Natural killer cell (primary cell): ENCODE data around the gene TBX21. TPM values are rescaled to one million over a fixed set of nuclear protein-coding genes. Genes with fewer than 3 reads are reported as not detected.
A peak's percentile ranks its signal among the peaks of the same experiment; 100 is the strongest.

ENCODE experiments used
- ATAC-seq, 3 donors: fragments of 150-1000 bp in 2 of 3; fragments of 200-7000 bp in 1 of 3; cut with Tn5 transposase; 1 replicate in 1 of 3; 2 replicates in 2 of 3; pipeline ENCODE4 v1.10.0; 2021; ENCODE audit warnings: mild to moderate bottlenecking in 2 of 3, moderate library complexity in 2 of 3
- DNase-seq, 2 donors: peaks; one replicate each; pipeline versions ENCODE4 v3.0.0 to v3.0.0-alpha.2; 2013 to 2021; ENCODE audit warnings: mixed read lengths in 1 of 2
- H3K27ac ChIP-seq: one replicate; pipeline ENCODE4 v1.5.1; 2013; ENCODE audit warnings: mild to moderate bottlenecking, low read length
- H3K27me3 ChIP-seq: one replicate; pipeline ENCODE4 v1.6.1; 2013; ENCODE audit warnings: low read length; ENCODE audit not compliant: control insufficient read depth, insufficient read depth
- H3K36me3 ChIP-seq: one replicate; pipeline ENCODE4 v1.6.1; 2013; ENCODE audit warnings: low read length; ENCODE audit not compliant: control insufficient read depth, insufficient read depth
- H3K4me1 ChIP-seq: one replicate; pipeline ENCODE4 v1.6.1; 2013; ENCODE audit warnings: low read length; ENCODE audit not compliant: control insufficient read depth, insufficient read depth
- H3K4me3 ChIP-seq: one replicate; pipeline ENCODE4 v1.5.1; 2013; ENCODE audit warnings: low read length
- H3K9me3 ChIP-seq: one replicate; pipeline ENCODE4 v1.6.1; 2013; ENCODE audit warnings: low read length; ENCODE audit not compliant: control insufficient read depth, insufficient read depth
- H3K27ac Mint-ChIP-seq, 2 donors: one replicate each; pipeline ENCODE4 v1.8.0; 2022; ENCODE audit warnings: mild to moderate bottlenecking in 2 of 2, mixed read lengths in 2 of 2, moderate library complexity in 1 of 2
- H3K27me3 Mint-ChIP-seq, 2 donors: one replicate each; pipeline ENCODE4 v1.8.0; 2022; ENCODE audit warnings: low read depth in 2 of 2, mixed read lengths in 2 of 2
- H3K36me3 Mint-ChIP-seq: one replicate; pipeline ENCODE4 v1.8.0; 2022; ENCODE audit warnings: mixed read lengths
- H3K4me1 Mint-ChIP-seq, 2 donors: one replicate each; pipeline ENCODE4 v1.8.0; 2022; ENCODE audit warnings: mixed read lengths in 2 of 2
- H3K4me3 Mint-ChIP-seq: one replicate; pipeline ENCODE4 v1.8.0; 2022; ENCODE audit warnings: mild to moderate bottlenecking, moderate library complexity, mixed read lengths
- H3K9me3 Mint-ChIP-seq, 2 donors: one replicate each; pipeline ENCODE4 v1.8.0; 2022; ENCODE audit warnings: mixed read lengths in 2 of 2
- WGBS: methylation state at CpG from one replicate; pipeline ENCODE4 v1.1.7; 2013; ENCODE audit warnings: missing lambda C conversion rate; ENCODE audit not compliant: insufficient coverage; 5-methylcytosine and 5-hydroxymethylcytosine counted together
- intact Hi-C: fragments of 100-400 bp; cut with micrococcal nuclease; formaldehyde crosslinking; loops from one replicate; pipeline ENCODE4 v1.14.2; 2022
- total RNA-seq, 4 donors: library from RNA; stranded (reverse); fragments of 120-200 nt in 1 of 4; gene quantifications; one replicate each; pipeline versions ENCODE4 v1.2.3 to v1.2.4, GENCODE V29; 2013 to 2022
- TF ChIP-seq, protein P1 (sequence below): fragments of 200-600 bp; IDR thresholded peaks from one replicate; pipeline ENCODE4 v1.8.0; 2022; ENCODE audit warnings: antibody characterized with exemption

The TBX21 gene
- total RNA-seq, 3 donors from 2014 or later (not counting 1 experiment from before 2014, with no cell fraction given) = 234 to 328 (median 257) TPM

DNA sequence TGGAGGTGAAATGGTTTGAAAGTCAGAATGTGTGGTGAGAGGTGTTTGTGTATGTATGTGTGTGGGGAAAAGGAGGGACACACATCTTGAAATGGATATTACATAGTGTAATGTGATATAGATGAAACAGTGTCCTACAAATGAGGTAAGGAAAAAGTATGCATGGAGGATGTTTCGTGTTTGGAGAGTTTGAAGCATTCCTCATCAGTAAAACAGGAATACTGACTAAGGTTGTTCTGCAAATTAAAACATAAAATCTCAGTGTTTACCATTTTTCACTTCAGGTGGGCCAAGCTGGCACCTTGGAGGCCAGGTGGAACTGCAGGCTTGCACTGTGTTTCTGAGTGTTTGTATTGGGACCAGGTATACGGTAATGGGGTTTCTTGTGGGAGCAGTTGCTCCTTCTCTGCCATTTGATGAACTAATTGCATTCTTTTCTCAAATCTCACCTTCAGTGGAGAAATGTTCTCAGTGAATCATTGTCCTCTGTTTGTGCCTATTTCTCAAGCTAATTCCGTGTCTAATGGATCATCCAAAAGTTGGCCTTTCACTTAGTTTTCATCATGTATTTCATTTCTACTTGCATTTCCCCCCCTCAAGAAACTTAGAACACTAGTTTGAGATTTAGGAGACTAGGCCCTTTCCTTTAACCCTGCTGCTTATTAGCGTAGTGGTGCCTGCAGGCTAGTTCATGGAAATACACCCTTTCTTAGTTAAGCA lies 47.3 kb upstream of the TBX21 start:
- no peaks in the 10 kb centered on the region for H3K27me3 ChIP-seq
- no peak overlapping the region for H3K4me3 ChIP-seq
- intact Hi-C loops = no loop called here
- Mint-ChIP-seq H3K4me3 (no peak overlapping the region), H3K9me3 (no peaks in the 10 kb centered on the region), H3K36me3 (peaks cover 9% of the 10 kb centered on the region), H3K27me3 (no peaks in the 10 kb centered on the region), H3K4me1 (peaks cover 5 to 10% of the 10 kb centered on the region in 2 donors), H3K27ac (peak overlapping the region; percentile 36 to 65)
- no peaks in the 10 kb centered on the region for H3K4me1 ChIP-seq
- TF ChIP-seq, protein P1, sequence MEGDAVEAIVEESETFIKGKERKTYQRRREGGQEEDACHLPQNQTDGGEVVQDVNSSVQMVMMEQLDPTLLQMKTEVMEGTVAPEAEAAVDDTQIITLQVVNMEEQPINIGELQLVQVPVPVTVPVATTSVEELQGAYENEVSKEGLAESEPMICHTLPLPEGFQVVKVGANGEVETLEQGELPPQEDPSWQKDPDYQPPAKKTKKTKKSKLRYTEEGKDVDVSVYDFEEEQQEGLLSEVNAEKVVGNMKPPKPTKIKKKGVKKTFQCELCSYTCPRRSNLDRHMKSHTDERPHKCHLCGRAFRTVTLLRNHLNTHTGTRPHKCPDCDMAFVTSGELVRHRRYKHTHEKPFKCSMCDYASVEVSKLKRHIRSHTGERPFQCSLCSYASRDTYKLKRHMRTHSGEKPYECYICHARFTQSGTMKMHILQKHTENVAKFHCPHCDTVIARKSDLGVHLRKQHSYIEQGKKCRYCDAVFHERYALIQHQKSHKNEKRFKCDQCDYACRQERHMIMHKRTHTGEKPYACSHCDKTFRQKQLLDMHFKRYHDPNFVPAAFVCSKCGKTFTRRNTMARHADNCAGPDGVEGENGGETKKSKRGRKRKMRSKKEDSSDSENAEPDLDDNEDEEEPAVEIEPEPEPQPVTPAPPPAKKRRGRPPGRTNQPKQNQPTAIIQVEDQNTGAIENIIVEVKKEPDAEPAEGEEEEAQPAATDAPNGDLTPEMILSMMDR = no peak
- no peak for DNase-seq
- peaks cover 35% of the 10 kb centered on the region for H3K36me3 ChIP-seq
- WGBS = 83% methylated on average over 4 of the region's 4 CpGs
- no peak for ATAC-seq
- H3K27ac ChIP-seq = no peak overlapping the region
- no peaks in the 10 kb centered on the region for H3K9me3 ChIP-seq

DNA sequence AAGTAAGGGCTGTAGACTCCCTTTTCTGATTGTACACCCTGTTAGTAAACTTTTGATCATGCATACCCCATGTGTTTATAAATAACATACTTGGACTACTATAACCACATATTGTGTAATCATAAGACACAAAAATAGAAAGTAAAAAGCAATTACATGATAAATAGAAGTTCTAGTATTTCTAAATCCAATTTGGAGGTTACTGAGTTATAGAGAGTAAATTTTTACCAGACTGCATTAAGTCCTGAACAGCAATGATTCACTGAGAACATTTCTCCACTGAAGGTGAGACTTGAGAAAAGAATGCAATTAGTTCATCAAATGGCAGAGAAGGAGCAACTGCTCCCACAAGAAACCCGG lies 46.8 kb upstream of the TBX21 start:
- intact Hi-C loops = no loop called here
- H3K4me1 Mint-ChIP-seq = peaks cover 5 to 10% of the 10 kb centered on the region in 2 donors
- no peak overlapping the region for H3K27ac ChIP-seq
- peaks cover 32% of the 10 kb centered on the region for H3K36me3 ChIP-seq
- H3K27me3 ChIP-seq = no peaks in the 10 kb centered on the region
- WGBS = no CpG with 5 or more reads among the region's 1 CpG
- H3K27me3 Mint-ChIP-seq = no peaks in the 10 kb centered on the region
- H3K4me3 ChIP-seq = no peak overlapping the region
- DNase-seq (no peak), ATAC-seq (no peak)
- H3K36me3 Mint-ChIP-seq = peaks cover 9% of the 10 kb centered on the region
- H3K4me3 Mint-ChIP-seq = no peak overlapping the region
- H3K9me3 Mint-ChIP-seq = no peaks in the 10 kb centered on the region
- no peaks in the 10 kb centered on the region for H3K4me1 ChIP-seq
- H3K27ac Mint-ChIP-seq = peak overlapping the region; percentile 36 to 65
- TF ChIP-seq, protein P1 = no peak
- no peaks in the 10 kb centered on the region for H3K9me3 ChIP-seq

DNA sequence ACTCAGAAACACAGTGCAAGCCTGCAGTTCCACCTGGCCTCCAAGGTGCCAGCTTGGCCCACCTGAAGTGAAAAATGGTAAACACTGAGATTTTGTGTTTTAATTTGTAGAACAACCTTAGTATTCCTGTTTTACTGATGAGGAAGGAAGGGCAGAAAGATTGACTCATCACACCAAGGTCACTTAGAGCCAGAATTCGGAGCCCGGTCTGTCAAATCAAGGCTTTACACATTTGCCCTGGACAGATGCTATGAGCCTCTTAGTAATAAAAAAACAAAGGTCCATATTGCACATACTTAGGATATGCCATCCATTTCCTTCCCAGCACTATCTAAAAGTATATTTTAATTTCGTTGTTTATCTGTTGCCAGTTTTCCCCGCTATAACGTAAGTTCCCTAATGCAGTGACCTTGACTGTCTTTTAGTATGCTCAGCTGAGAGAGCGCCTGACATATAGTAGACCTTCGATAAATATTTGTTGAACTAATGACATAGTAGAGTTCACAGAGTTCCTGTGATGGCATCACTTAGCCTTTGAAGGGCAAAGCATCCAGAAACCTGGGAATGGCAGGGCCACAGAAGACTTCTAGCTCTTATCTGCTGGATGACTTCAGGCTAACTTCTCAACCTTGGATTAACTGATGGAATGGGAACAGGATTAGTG lies 46.2 kb upstream of the TBX21 start:
- Histone ChIP-seq H3K27me3 (no peaks in the 10 kb centered on the region), H3K27ac (no peak overlapping the region), H3K9me3 (no peaks in the 10 kb centered on the region), H3K4me1 (no peaks in the 10 kb centered on the region), H3K36me3 (peaks cover 27% of the 10 kb centered on the region), H3K4me3 (no peak overlapping the region)
- peaks cover 8% of the 10 kb centered on the region for H3K36me3 Mint-ChIP-seq
- TF ChIP-seq, protein P1 = no peak
- DNase-seq (no peak), ATAC-seq (no peak)
- WGBS = 96% methylated on average over 7 of the region's 7 CpGs
- H3K27me3 Mint-ChIP-seq = no peaks in the 10 kb centered on the region
- H3K9me3 Mint-ChIP-seq = no peaks in the 10 kb centered on the region
- intact Hi-C loops = no loop called here
- H3K4me1 Mint-ChIP-seq = peaks cover 5 to 11% of the 10 kb centered on the region in 2 donors
- no peak overlapping the region for H3K4me3 Mint-ChIP-seq
- peak overlapping the region; percentile 36 to 65 for H3K27ac Mint-ChIP-seq
